ENCODE data around the gene SMARCAL1. TPM values are rescaled to one million over a fixed set of nuclear protein-coding genes. Genes with fewer than 3 reads are reported as not detected.

SMARCAL1 gene
- total RNA-seq, 1 experiment from 2014 or later: 25.4 TPM

DNA sequence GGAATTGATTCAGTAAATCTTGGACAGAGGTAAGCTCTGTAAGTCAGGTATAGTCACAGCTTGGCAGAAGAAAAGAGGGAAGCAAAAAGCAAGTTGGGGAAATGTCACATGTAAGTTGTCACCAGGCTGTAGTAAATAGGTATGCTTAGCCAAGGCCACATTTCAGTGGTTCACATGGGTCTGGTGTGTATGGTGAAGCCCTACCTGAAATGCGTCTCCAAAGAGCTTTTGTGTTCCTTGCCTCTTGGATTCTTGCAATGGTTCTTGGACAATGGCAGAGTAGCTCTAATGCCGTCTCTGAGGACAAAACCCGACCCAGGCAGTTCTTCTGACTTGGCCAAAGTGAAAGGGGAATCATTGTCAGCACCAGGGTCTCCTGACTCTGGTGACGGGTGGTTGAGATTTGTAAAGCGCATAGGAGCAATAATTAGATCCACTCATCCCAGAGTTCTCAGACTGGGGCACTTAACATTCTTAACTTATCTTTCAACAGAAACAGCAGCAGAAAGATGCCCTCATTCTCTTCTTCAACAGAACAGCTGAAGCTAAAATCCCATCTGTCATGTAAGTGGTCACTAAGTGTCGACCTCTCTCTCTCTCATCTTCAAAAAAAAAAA, 51.9 kb downstream of the SMARCAL1 start:
- no peak overlapping the region for H3K4me3 Mint-ChIP-seq (ENCODE audit: low read depth, unreplicated experiment)
- no peaks in the 10 kb centered on the region for H3K27me3 Mint-ChIP-seq (ENCODE audit: unreplicated experiment)
- no peaks in the 10 kb centered on the region for H3K4me1 Mint-ChIP-seq (ENCODE audit: low read depth, unreplicated experiment)
- H3K36me3 Mint-ChIP-seq (ENCODE audit: insufficient read depth, unreplicated experiment): no peaks in the 10 kb centered on the region
- no peak overlapping the region for H3K27ac Mint-ChIP-seq (ENCODE audit: unreplicated experiment)
- BruUV-seq (replicated peaks): no TSS peak
- no peaks in the 10 kb centered on the region for H3K9me3 Mint-ChIP-seq (ENCODE audit: low read depth, unreplicated experiment)
- no peak for DNase-seq
- intact Hi-C loops (cut with micrococcal nuclease; ENCODE audit: unreplicated experiment): no loop called here
- no peak for TF ChIP-seq CTCF (IDR thresholded peaks at IDR 0.05; ENCODE audit: unreplicated experiment)
- CTCF ChIA-PET: no interaction called here

DNA sequence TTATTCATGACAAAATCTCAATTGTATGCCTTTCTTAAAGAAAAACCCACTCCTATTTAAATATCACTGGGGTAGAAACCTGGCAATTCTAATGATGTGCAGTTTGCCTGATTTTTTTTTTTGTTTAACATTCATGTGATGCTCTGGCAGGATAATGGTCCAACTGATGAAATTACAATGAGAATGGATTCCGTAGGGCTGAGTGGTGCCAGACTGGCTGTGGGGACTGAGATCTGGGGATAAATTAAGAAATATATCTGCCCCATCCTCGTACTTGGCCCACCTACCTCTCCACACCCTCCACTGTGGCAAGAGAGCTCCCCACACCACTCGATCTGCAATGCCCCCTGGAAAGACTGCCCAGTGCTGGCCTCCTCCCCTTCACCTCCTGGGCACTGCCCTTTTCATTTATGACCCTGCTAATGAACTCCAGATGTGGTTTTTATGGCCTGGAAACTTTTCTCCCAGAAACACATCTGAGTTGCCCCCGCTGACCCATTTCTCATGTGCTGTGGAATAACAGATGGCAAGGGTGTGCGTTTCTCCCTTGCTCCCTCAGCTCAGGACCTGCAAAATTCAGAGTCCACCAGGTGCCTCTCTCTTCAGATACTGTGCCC, 53.4 kb downstream of the SMARCAL1 start:
- Mint-ChIP-seq H3K27ac (ENCODE audit: unreplicated experiment) (no peak overlapping the region), H3K9me3 (ENCODE audit: low read depth, unreplicated experiment) (no peaks in the 10 kb centered on the region), H3K36me3 (ENCODE audit: insufficient read depth, unreplicated experiment) (no peaks in the 10 kb centered on the region), H3K4me1 (ENCODE audit: low read depth, unreplicated experiment) (no peaks in the 10 kb centered on the region), H3K27me3 (ENCODE audit: unreplicated experiment) (no peaks in the 10 kb centered on the region), H3K4me3 (ENCODE audit: low read depth, unreplicated experiment) (no peak overlapping the region)
- intact Hi-C loops (cut with micrococcal nuclease; ENCODE audit: unreplicated experiment): no loop called here
- DNase-seq: no peak
- no peak for TF ChIP-seq CTCF (IDR thresholded peaks at IDR 0.05; ENCODE audit: unreplicated experiment)
- BruUV-seq (replicated peaks): no TSS peak
- CTCF ChIA-PET: no interaction called here

DNA sequence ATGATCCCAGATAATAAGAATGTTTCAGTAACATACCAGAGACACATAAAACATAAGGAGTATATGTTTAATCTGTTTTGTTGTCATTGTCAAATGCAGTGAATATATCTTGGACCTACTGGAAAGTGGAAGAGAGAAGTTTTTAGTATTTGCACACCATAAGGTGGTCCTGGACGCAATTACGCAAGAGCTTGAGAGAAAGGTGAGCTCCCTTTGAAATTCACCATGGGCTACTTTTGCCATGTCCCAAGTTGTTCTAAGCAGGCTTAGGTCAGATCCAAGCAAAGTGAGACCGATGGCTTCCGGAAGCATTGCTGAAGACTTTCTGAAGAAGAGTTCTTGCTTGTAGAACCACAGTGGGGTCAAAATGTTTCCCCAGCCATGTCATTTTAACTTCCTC, 55.6 kb downstream of the SMARCAL1 start:
- intact Hi-C loops (cut with micrococcal nuclease; ENCODE audit: unreplicated experiment): no loop called here
- Mint-ChIP-seq H3K27me3 (ENCODE audit: unreplicated experiment) (no peaks in the 10 kb centered on the region), H3K9me3 (ENCODE audit: low read depth, unreplicated experiment) (no peaks in the 10 kb centered on the region), H3K4me3 (ENCODE audit: low read depth, unreplicated experiment) (no peak overlapping the region), H3K36me3 (ENCODE audit: insufficient read depth, unreplicated experiment) (no peaks in the 10 kb centered on the region), H3K27ac (ENCODE audit: unreplicated experiment) (no peak overlapping the region), H3K4me1 (ENCODE audit: low read depth, unreplicated experiment) (no peaks in the 10 kb centered on the region)
- TF ChIP-seq CTCF (IDR thresholded peaks at IDR 0.05; ENCODE audit: unreplicated experiment): no peak
- BruUV-seq (replicated peaks): no TSS peak
- CTCF ChIA-PET: no interaction called here
- DNase-seq: no peak

- Mint-ChIP-seq H3K4me1 (ENCODE audit: low read depth, unreplicated experiment) (no peaks in the 10 kb centered on the region), H3K4me3 (ENCODE audit: low read depth, unreplicated experiment) (no peak overlapping the region), H3K27me3 (ENCODE audit: unreplicated experiment) (no peaks in the 10 kb centered on the region), H3K9me3 (ENCODE audit: low read depth, unreplicated experiment) (no peaks in the 10 kb centered on the region), H3K36me3 (ENCODE audit: insufficient read depth, unreplicated experiment) (no peaks in the 10 kb centered on the region), H3K27ac (ENCODE audit: unreplicated experiment) (no peak overlapping the region)
- BruUV-seq (replicated peaks): no TSS peak
- intact Hi-C loops (cut with micrococcal nuclease; ENCODE audit: unreplicated experiment): loop anchor here (10.0 kb wide), 1 partner anchor 255 kb away; no protein-coding TSS in a partner anchor
- TF ChIP-seq CTCF (IDR thresholded peaks at IDR 0.05; ENCODE audit: unreplicated experiment): no peak
- DNase-seq: no peak
- CTCF ChIA-PET: interaction anchor here (0.6 to 0.7 kb wide), 2 partner anchors 226 to 1773 kb away, joined by 3 to 6 read pairs; partner anchors contain the start of gene IGFBP5
Measured at GRCh38 chr2:216469661-216470060, 57.4 kb downstream of the SMARCAL1 start.

All from Calu3 (cell line).